ENCODE data around the gene SPTLC1. TPM values are rescaled to one million over a fixed set of nuclear protein-coding genes. Genes with fewer than 3 reads are reported as not detected.
"Not testable (repeated sequence)": the region's sequence is repeated elsewhere in the genome, so short reads cannot be mapped to it uniquely, and the experiment has no call there.

The SPTLC1 gene
- total RNA-seq, 1 donor from 2014 or later, result 65.4 TPM

DNA sequence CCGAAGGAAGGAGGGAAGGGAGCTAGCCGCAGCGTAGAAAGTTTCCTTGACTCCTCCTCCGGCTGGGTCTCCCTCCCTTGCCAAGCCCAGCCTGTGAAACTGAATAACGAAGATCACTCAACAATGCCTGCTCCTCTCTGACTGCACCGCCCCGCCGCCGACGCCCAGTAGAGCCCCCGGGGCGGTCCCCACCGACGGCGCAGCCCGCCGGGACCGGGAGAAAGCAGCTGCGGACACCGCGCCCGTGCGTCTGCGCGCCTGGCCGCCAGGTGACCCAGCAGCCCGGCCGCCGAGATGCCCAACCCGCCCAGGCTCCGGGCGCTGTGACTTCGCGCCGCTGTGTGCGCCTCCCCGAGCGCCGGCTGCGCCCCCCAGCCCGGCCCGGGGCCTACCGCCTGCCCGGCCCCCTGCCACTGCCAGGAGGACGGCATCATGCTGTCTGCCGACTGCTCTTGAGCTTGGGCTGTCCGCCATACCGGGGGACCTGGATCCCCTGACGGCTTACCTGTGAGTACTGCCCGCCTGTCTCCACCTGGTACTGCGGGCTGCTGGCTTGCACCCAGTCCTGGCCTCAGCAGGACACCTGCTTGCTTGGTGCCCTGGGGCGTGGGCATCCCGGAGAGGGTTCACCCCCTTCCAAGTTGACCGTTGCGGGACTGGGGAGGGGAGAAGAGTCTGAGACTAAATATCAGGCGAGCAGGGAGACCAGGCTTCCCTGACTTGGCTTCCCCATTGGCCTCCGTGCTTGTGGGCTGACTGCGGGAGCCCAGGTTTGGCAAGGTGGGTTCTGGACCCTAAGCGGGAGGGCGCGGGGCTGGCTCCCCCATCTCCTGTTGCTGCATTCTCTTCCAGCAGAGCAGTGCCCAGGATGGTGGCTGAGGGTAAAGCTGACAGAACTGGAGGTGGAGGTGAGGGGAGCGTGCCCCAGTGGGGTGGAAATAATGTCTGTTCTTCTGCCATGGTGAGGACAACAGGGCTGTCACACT lies 26.2 kb upstream of the SPTLC1 start:
- DNase-seq (no peak), ATAC-seq (peak; percentile 41 to 59)
- Histone ChIP-seq H3K27ac (no peak overlapping the region), H3K4me1 (peaks cover 9% of the 10 kb centered on the region), H3K36me3 (no peaks in the 10 kb centered on the region), H3K9me3 (no peaks in the 10 kb centered on the region), H3K4me3 (peak overlapping the region; percentile 49), H3K27me3 (ENCODE audit: low read depth) (peaks cover 22% of the 10 kb centered on the region)
- intact Hi-C loops (cut with DNase I), result no loop called here
- TF ChIP-seq, protein P1, sequence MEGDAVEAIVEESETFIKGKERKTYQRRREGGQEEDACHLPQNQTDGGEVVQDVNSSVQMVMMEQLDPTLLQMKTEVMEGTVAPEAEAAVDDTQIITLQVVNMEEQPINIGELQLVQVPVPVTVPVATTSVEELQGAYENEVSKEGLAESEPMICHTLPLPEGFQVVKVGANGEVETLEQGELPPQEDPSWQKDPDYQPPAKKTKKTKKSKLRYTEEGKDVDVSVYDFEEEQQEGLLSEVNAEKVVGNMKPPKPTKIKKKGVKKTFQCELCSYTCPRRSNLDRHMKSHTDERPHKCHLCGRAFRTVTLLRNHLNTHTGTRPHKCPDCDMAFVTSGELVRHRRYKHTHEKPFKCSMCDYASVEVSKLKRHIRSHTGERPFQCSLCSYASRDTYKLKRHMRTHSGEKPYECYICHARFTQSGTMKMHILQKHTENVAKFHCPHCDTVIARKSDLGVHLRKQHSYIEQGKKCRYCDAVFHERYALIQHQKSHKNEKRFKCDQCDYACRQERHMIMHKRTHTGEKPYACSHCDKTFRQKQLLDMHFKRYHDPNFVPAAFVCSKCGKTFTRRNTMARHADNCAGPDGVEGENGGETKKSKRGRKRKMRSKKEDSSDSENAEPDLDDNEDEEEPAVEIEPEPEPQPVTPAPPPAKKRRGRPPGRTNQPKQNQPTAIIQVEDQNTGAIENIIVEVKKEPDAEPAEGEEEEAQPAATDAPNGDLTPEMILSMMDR (IDR thresholded peaks at IDR 0.05), result no peak

DNA sequence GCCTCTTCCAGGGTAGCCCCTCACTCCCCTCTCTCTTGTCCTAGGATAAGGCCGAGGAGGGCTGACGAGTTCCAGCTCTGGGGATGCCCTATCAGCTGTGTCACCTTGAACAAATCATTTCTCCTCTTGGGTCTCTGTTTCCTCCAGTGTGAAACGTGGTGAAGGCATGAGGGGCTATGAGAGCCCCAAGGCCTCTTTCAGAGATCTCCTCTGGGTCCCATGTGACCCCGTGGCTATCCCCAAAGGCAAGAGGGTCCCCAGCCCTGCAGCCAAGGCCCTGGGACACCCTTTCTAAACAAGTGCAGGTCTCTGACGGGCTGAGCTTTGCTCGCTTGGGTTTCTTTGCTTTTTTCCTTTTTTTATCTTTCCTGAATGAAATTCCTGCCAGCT lies 25.5 kb upstream of the SPTLC1 start:
- Histone ChIP-seq H3K9me3 (no peaks in the 10 kb centered on the region), H3K27ac (no peak overlapping the region), H3K4me3 (peak overlapping the region; percentile 49), H3K27me3 (ENCODE audit: low read depth) (peaks cover 22% of the 10 kb centered on the region), H3K36me3 (no peaks in the 10 kb centered on the region), H3K4me1 (peaks cover 9% of the 10 kb centered on the region)
- intact Hi-C loops (cut with DNase I), result no loop called here
- no peak for DNase-seq
- ATAC-seq, result no peak
- TF ChIP-seq, protein P1 (IDR thresholded peaks at IDR 0.05), result no peak

DNA sequence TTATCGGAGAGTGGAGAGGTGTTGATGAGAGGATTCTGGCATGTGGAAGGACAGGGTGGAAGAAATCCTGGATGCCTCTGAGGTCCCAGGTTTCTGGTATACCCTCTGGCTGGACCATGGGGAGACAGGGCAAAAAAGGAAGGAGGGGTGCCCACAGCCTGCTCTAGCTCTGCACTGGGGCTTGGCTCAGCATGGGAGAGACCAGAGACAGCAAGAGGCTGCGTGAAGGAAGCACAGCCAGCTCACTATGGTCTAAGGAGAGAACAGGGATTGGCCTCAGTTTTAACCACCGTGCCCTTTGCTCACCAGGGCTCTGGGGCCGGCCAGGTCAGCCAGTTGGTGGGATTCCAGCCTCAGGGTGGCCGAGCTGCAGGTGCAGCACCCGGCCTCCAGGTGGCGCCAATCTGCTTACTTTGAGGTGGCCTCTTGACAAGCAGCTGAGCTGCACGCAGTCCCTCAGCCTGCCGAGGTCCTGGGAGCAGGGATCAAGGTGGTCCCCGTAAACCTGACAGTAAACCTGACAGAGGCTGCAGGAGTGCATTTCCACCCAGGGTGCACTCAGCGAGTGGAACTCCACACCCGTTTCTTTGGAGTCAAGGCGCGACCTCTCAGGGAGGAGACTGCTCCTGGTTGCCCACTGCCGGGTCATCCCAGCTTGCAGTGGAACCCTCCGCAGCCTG lies 25.0 kb upstream of the SPTLC1 start:
- H3K36me3 ChIP-seq, result no peaks in the 10 kb centered on the region
- TF ChIP-seq, protein P1 (IDR thresholded peaks at IDR 0.05), result peak; percentile 95
- no peaks in the 10 kb centered on the region for H3K9me3 ChIP-seq
- intact Hi-C loops (cut with DNase I), result no loop called here
- DNase-seq (peak; percentile 88), ATAC-seq (peak; percentile 81 to 86)
- no peak overlapping the region for H3K27ac ChIP-seq
- peaks cover 9% of the 10 kb centered on the region for H3K4me1 ChIP-seq
- peak overlapping the region; percentile 49 for H3K4me3 ChIP-seq
- peaks cover 22% of the 10 kb centered on the region for H3K27me3 ChIP-seq (ENCODE audit: low read depth)

DNA sequence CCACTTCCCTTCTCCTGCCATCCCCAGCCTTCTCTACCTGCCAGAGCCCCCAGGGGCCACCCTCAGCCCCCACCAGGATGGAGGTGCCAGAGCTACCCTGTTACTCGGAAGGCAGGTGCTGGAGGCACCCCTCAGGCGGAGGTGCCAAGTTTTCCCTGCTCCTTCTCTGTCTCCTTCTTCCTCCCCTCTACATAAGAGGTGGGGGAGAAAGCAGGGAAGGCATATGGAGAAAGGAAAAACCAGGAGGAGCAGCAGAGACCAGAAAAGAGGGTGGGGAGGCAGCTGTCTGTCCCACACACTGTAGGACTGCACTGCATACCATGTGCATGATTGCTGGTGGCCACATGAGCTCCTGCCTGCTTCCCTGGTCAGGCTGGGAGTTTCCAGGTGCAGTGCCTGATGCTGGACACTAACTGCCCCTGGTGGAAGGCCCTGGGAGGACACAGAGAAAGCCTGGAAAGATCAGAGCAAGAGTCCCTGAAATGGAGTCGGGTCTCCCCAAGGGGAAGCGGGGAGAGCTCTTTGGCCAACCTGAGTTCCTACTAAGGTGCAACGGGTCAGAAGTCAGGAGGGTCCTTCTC lies 23.8 kb upstream of the SPTLC1 start:
- DNase-seq; intact Hi-C loops (cut with DNase I); H3K9me3 ChIP-seq; ATAC-seq; H3K4me3 ChIP-seq; H3K36me3 ChIP-seq; H3K27ac ChIP-seq: not testable (repeated sequence)
- H3K4me1 ChIP-seq, result peaks cover 11% of the 10 kb centered on the region
- peaks cover 22% of the 10 kb centered on the region for H3K27me3 ChIP-seq (ENCODE audit: low read depth)

DNA sequence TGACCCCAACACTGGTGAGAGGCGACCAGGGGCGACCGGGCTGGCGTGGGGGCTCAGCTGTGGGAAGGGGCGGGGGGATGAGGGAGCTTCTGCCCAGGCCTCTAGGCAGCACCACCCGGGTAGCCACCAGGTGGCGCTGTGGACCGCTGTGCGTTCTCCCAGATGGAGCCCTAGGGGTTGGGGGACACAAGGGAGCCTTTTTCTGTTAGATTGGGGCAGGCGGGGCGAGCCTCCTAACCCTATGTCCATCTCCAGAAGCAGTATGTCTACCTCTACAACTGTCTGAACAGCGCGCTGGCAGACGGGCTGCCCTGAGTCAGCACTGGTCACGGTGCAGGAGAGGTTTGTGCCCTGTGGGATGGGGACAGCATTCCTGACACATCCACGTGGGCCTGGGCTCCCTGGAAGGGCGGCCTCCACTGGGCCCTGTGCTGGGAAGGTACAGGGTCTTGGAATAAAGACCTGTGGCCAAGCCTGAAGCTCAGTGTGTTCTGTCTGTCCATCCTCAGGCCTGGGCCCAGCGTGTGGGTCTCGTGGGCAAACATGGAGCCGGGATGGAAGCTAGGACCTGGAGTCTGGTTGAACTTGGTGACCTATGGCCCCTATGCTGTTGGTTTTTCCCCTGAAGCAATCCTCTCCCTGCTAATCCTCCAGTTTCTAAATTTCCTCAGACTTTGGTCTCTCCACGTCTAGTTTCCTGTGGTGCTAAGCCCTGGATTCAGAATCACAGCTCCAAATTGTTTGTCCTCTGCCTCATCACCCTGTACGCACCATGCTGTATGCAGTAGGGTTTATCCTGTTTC lies 23.1 kb upstream of the SPTLC1 start:
- peak; percentile 63 to 72 for ATAC-seq
- no peaks in the 10 kb centered on the region for H3K9me3 ChIP-seq
- H3K36me3 ChIP-seq, result no peaks in the 10 kb centered on the region
- no peak overlapping the region for H3K27ac ChIP-seq
- H3K4me3 ChIP-seq, result no peak overlapping the region
- TF ChIP-seq, protein P1 (IDR thresholded peaks at IDR 0.05), result peak; percentile 84
- H3K27me3 ChIP-seq (ENCODE audit: low read depth), result peaks cover 22% of the 10 kb centered on the region
- peaks cover 15% of the 10 kb centered on the region for H3K4me1 ChIP-seq
- DNase-seq, result peak; percentile 83
- intact Hi-C loops (cut with DNase I), result no loop called here

Data from lower lobe of right lung (tissue), 2 donors.